Measurements from ENCODE around the gene BRAT1. TPM values are rescaled to one million over a fixed set of nuclear protein-coding genes. Genes with fewer than 3 reads are reported as not detected.
A peak's percentile ranks its signal among the peaks of the same experiment; 100 is the strongest.

Gene BRAT1
- total RNA-seq, 2 experiments from 2014 or later: 33.5 to 40.1 TPM

GRCh38 chr7:2509298-2509906 is 45.9 kb downstream of the BRAT1 start:
- H3K36me3 Mint-ChIP-seq: no peaks in the 10 kb centered on the region
- no peaks in the 10 kb centered on the region for H3K9me3 Mint-ChIP-seq
- H3K27me3 Mint-ChIP-seq: no peaks in the 10 kb centered on the region
- peaks cover 37% of the 10 kb centered on the region for H3K4me1 Mint-ChIP-seq
- ATAC-seq (ENCODE audit: low read depth) (no peak), DNase-seq (no peak)
- POLR2A ChIA-PET: interaction anchor here (0.8 to 6.4 kb wide), 9 partner anchors 8 to 136 kb away, joined by 3 to 207 read pairs (median 4); partner anchors contain the start of genes BRAT1 and LFNG
- peak overlapping the region; percentile 77 for H3K4me3 Mint-ChIP-seq
- peak overlapping the region; percentile 94 for H3K27ac Mint-ChIP-seq

GRCh38 chr7:2508327-2509215 is 46.8 kb downstream of the BRAT1 start:
- peaks cover 37% of the 10 kb centered on the region for H3K4me1 Mint-ChIP-seq
- peak; percentile 70 for ATAC-seq (ENCODE audit: low read depth)
- no peaks in the 10 kb centered on the region for H3K36me3 Mint-ChIP-seq
- no peaks in the 10 kb centered on the region for H3K9me3 Mint-ChIP-seq
- no peaks in the 10 kb centered on the region for H3K27me3 Mint-ChIP-seq
- H3K27ac Mint-ChIP-seq: peak overlapping the region; percentile 94
- H3K4me3 Mint-ChIP-seq: peak overlapping the region; percentile 77
- DNase-seq: peak; percentile 79
- POLR2A ChIA-PET: interaction anchor here (0.8 to 6.4 kb wide), 12 partner anchors 9 to 202 kb away, joined by 3 to 207 read pairs (median 4); partner anchors contain the start of genes BRAT1 and LFNG

- Mint-ChIP-seq H3K9me3 (no peaks in the 10 kb centered on the region), H3K36me3 (no peaks in the 10 kb centered on the region), H3K27me3 (no peaks in the 10 kb centered on the region), H3K27ac (peak overlapping the region; percentile 94), H3K4me3 (peak overlapping the region; percentile 77), H3K4me1 (peaks cover 33% of the 10 kb centered on the region)
- ATAC-seq (ENCODE audit: low read depth): no peak
- POLR2A ChIA-PET: interaction anchor here (0.8 to 6.4 kb wide), 5 partner anchors 9 to 203 kb away, joined by 3 to 207 read pairs (median 4); partner anchors contain the start of gene LFNG
- DNase-seq: no peak
Measured at GRCh38 chr7:2507917-2508306, 47.4 kb downstream of the BRAT1 start.

GRCh38 chr7:2507208-2507916 is 48.0 kb downstream of the BRAT1 start:
- Mint-ChIP-seq H3K27me3 (no peaks in the 10 kb centered on the region), H3K4me1 (peaks cover 28% of the 10 kb centered on the region), H3K4me3 (no peak overlapping the region), H3K36me3 (no peaks in the 10 kb centered on the region), H3K27ac (peak overlapping the region; percentile 56), H3K9me3 (no peaks in the 10 kb centered on the region)
- POLR2A ChIA-PET: interaction anchor here (0.8 to 6.4 kb wide), 3 partner anchors 9 to 124 kb away, joined by 3 to 207 read pairs (median 6); partner anchors contain the start of gene LFNG
- ATAC-seq (ENCODE audit: low read depth) (no peak), DNase-seq (no peak)

GRCh38 chr7:2505401-2505800 is 49.9 kb downstream of the BRAT1 start:
- no peak for ATAC-seq (ENCODE audit: low read depth)
- H3K36me3 Mint-ChIP-seq: no peaks in the 10 kb centered on the region
- POLR2A ChIA-PET: no interaction called here
- peaks cover 18% of the 10 kb centered on the region for H3K4me1 Mint-ChIP-seq
- H3K9me3 Mint-ChIP-seq: no peaks in the 10 kb centered on the region
- no peak for DNase-seq
- H3K27ac Mint-ChIP-seq: no peak overlapping the region
- H3K4me3 Mint-ChIP-seq: no peak overlapping the region
- no peaks in the 10 kb centered on the region for H3K27me3 Mint-ChIP-seq

- ATAC-seq (ENCODE audit: low read depth): no peak
- H3K27me3 Mint-ChIP-seq: no peaks in the 10 kb centered on the region
- no peak for DNase-seq
- H3K27ac Mint-ChIP-seq: no peak overlapping the region
- peaks cover 15% of the 10 kb centered on the region for H3K4me1 Mint-ChIP-seq
- H3K4me3 Mint-ChIP-seq: no peak overlapping the region
- POLR2A ChIA-PET: no interaction called here
- no peaks in the 10 kb centered on the region for H3K36me3 Mint-ChIP-seq
- H3K9me3 Mint-ChIP-seq: no peaks in the 10 kb centered on the region
Measured at GRCh38 chr7:2504889-2505375, 50.4 kb downstream of the BRAT1 start.

GRCh38 chr7:2504128-2504888 is 51.0 kb downstream of the BRAT1 start:
- ATAC-seq (ENCODE audit: low read depth): no peak
- H3K4me1 Mint-ChIP-seq: peaks cover 11% of the 10 kb centered on the region
- no peak for DNase-seq
- H3K36me3 Mint-ChIP-seq: no peaks in the 10 kb centered on the region
- H3K27me3 Mint-ChIP-seq: no peaks in the 10 kb centered on the region
- H3K4me3 Mint-ChIP-seq: no peak overlapping the region
- POLR2A ChIA-PET: no interaction called here
- H3K9me3 Mint-ChIP-seq: no peaks in the 10 kb centered on the region
- no peak overlapping the region for H3K27ac Mint-ChIP-seq

GRCh38 chr7:2503056-2503941 is 52.0 kb downstream of the BRAT1 start:
- POLR2A ChIA-PET: no interaction called here
- no peaks in the 10 kb centered on the region for H3K9me3 Mint-ChIP-seq
- DNase-seq (no peak), ATAC-seq (ENCODE audit: low read depth) (no peak)
- no peaks in the 10 kb centered on the region for H3K27me3 Mint-ChIP-seq
- H3K4me3 Mint-ChIP-seq: no peak overlapping the region
- H3K27ac Mint-ChIP-seq: no peak overlapping the region
- no peaks in the 10 kb centered on the region for H3K36me3 Mint-ChIP-seq
- H3K4me1 Mint-ChIP-seq: peaks cover 3% of the 10 kb centered on the region

GRCh38 chr7:2502647-2502966 is 52.7 kb downstream of the BRAT1 start:
- Mint-ChIP-seq H3K36me3 (no peaks in the 10 kb centered on the region), H3K9me3 (no peaks in the 10 kb centered on the region), H3K4me1 (peaks cover under 1% of the 10 kb centered on the region), H3K27ac (no peak overlapping the region), H3K4me3 (no peak overlapping the region), H3K27me3 (no peaks in the 10 kb centered on the region)
- no peak for DNase-seq
- no peak for ATAC-seq (ENCODE audit: low read depth)
- POLR2A ChIA-PET: no interaction called here

- Mint-ChIP-seq H3K9me3 (no peaks in the 10 kb centered on the region), H3K27me3 (no peaks in the 10 kb centered on the region), H3K27ac (no peak overlapping the region), H3K4me3 (no peak overlapping the region), H3K36me3 (no peaks in the 10 kb centered on the region), H3K4me1 (no peaks in the 10 kb centered on the region)
- POLR2A ChIA-PET: interaction anchor here (1.0 kb wide), 1 partner anchor 28 kb away, joined by 3 read pairs; no protein-coding TSS in a partner anchor
- ATAC-seq (ENCODE audit: low read depth) (no peak), DNase-seq (no peak)
Measured at GRCh38 chr7:2501947-2502646, 53.2 kb downstream of the BRAT1 start.

- H3K9me3 Mint-ChIP-seq: no peaks in the 10 kb centered on the region
- POLR2A ChIA-PET: no interaction called here
- no peak overlapping the region for H3K4me3 Mint-ChIP-seq
- H3K36me3 Mint-ChIP-seq: no peaks in the 10 kb centered on the region
- peak overlapping the region; percentile 33 for H3K27ac Mint-ChIP-seq
- peaks cover 5% of the 10 kb centered on the region for H3K27me3 Mint-ChIP-seq
- no peak for DNase-seq
- ATAC-seq (ENCODE audit: low read depth): no peak
- no peaks in the 10 kb centered on the region for H3K4me1 Mint-ChIP-seq
Measured at GRCh38 chr7:2500701-2501100, 54.6 kb downstream of the BRAT1 start.
